GM12865 (cell line): Measurements from ENCODE around the gene GAB2.
A peak's percentile ranks its signal among the peaks of the same experiment; 100 is the strongest.

ENCODE experiments used
- DNase-seq: peaks from one replicate; pipeline ENCODE4 v3.0.0; 2010; ENCODE audit warnings: low read depth
- H3K4me3 ChIP-seq: 2 replicates; pipeline ENCODE4 v1.5.1; 2011; ENCODE audit warnings: mild to moderate bottlenecking, low read depth, low read length, control low read depth
- CTCF ChIP-seq: IDR thresholded peaks from 2 replicates; pipeline ENCODE4 v1.5.1; 2011; ENCODE audit warnings: low read length, control low read depth, low read depth, inconsistent platforms; ENCODE audit not compliant: insufficient read depth; ENCODE audit errors: missing control alignments

The GAB2 gene

GRCh38 chr11:78231962-78232501, 185.6 kb downstream of the GAB2 start:
- no peak for TF ChIP-seq CTCF
- DNase-seq, result no peak
- no peak overlapping the region for H3K4me3 ChIP-seq

GRCh38 chr11:78230161-78230877, 187.3 kb downstream of the GAB2 start:
- DNase-seq, result no peak
- H3K4me3 ChIP-seq, result no peak overlapping the region
- TF ChIP-seq CTCF, result no peak

- DNase-seq, result no peak
- no peak for TF ChIP-seq CTCF
- H3K4me3 ChIP-seq, result no peak overlapping the region
Measured at GRCh38 chr11:78229106-78229505, 188.5 kb downstream of the GAB2 start.

- no peak overlapping the region for H3K4me3 ChIP-seq
- DNase-seq, result peak; percentile 80
- TF ChIP-seq CTCF, result peak; percentile 57
Measured at GRCh38 chr11:78228467-78228866, 189.2 kb downstream of the GAB2 start.

GRCh38 chr11:78227921-78228320, 189.7 kb downstream of the GAB2 start:
- peak; percentile 70 for DNase-seq
- TF ChIP-seq CTCF, result peak; percentile 0
- no peak overlapping the region for H3K4me3 ChIP-seq

GRCh38 chr11:78226684-78227680, 190.6 kb downstream of the GAB2 start:
- no peak for TF ChIP-seq CTCF
- peak; percentile 81 for DNase-seq

More at GRCh38 chr11:78226684-78227680, 190.6 kb downstream of the GAB2 start:
- H3K4me3 ChIP-seq, result no peak overlapping the region
